ENCODE measurements around the gene C17orf113. TPM values are rescaled to one million over a fixed set of nuclear protein-coding genes. Genes with fewer than 3 reads are reported as not detected.
"Not testable (repeated sequence)": the region's sequence is repeated elsewhere in the genome, so short reads cannot be mapped to it uniquely, and the experiment has no call there.

C17orf113 gene
- total RNA-seq, 1 experiment from 2014 or later, result 0.74 TPM

GRCh38 chr17:42016941-42017865, 33.2 kb downstream of the C17orf113 start, which contains the start of gene DNAJC7:
Gene DNAJC7 (minus strand): TSS chr17:42017439. CDS start chr17:42017416, 23 bp downstream.
- Histone ChIP-seq H3K9me3 (ENCODE audit: control insufficient read depth, insufficient read depth, low read depth, low read length) (no peaks in the 10 kb centered on the region), H3K4me1 (ENCODE audit: control insufficient read depth, insufficient read depth, low read length) (peaks cover 7% of the 10 kb centered on the region; the same call in 1 of the 2 replicates), H3K27ac (ENCODE audit: low read length) (peak within 1 kb of the TSS; percentile 94), H3K27me3 (ENCODE audit: control insufficient read depth, insufficient read depth, low read length) (no peaks in the 10 kb centered on the region), H3K4me3 (ENCODE audit: low read depth in 2 of 2, low read length in 2 of 2) (peak within 1 kb of the TSS; percentile 90 to 93), H3K36me3 (ENCODE audit: control insufficient read depth, insufficient read depth, low read length) (peaks cover 8% of the 10 kb centered on the region; the same call in 1 of the 2 replicates)
- TSS peak; percentile 85 for BruUV-seq (replicated peaks)
- in situ Hi-C loops (cut with HindIII; ENCODE audit: low pct_unique_long_range_greater_than_20kb, low sequenced_read_pairs) (no loop called here), intact Hi-C loops (cut with micrococcal nuclease; ENCODE audit: unreplicated experiment) (no loop called here)
- ATAC-seq (peak; percentile 95), DNase-seq (ENCODE audit: low read depth, low spot score) (peak; percentile 35)
- POLR2A ChIA-PET, result interaction anchor here (0.6 kb wide), 1 partner anchor 47 kb away, joined by 13 read pairs; no protein-coding TSS in a partner anchor
- CTCF ChIA-PET, result no interaction called here
- TF ChIP-seq POLR2AphosphoS5 (IDR thresholded peaks at IDR 0.05; ENCODE audit: low read depth, low read length) (peak; percentile 46), SIN3A (IDR thresholded peaks at IDR 0.05; ENCODE audit: borderline replicate concordance, insufficient read depth, low read depth, low read length) (peak; percentile 40; the same call in 1 of the 2 replicates), CTCF (IDR thresholded peaks at IDR 0.05) (no peak), TCF7L2 (IDR thresholded peaks at IDR 0.05; ENCODE audit: low read depth, low read length) (peak; percentile 69)

GRCh38 chr17:42016411-42016831, 34.0 kb downstream of the C17orf113 start:
- no peaks in the 10 kb centered on the region for H3K27me3 ChIP-seq (ENCODE audit: control insufficient read depth, insufficient read depth, low read length)
- intact Hi-C loops (cut with micrococcal nuclease; ENCODE audit: unreplicated experiment) (no loop called here), in situ Hi-C loops (cut with HindIII; ENCODE audit: low pct_unique_long_range_greater_than_20kb, low sequenced_read_pairs) (no loop called here)
- ChIA-PET CTCF (no interaction called here), POLR2A (no interaction called here)
- no TSS peak for BruUV-seq (replicated peaks)
- peaks cover 8% of the 10 kb centered on the region; the same call in 1 of the 2 replicates for H3K36me3 ChIP-seq (ENCODE audit: control insufficient read depth, insufficient read depth, low read length)
- no peak for TF ChIP-seq REST (IDR thresholded peaks at IDR 0.05; ENCODE audit: insufficient read depth in 1 of 2, low read depth in 2 of 2, low read length in 1 of 2)
- ATAC-seq (no peak), DNase-seq (ENCODE audit: low read depth, low spot score) (no peak)
- H3K4me1 ChIP-seq (ENCODE audit: control insufficient read depth, insufficient read depth, low read length), result peaks cover 9% of the 10 kb centered on the region
- H3K27ac ChIP-seq (ENCODE audit: low read length), result peak overlapping the region; percentile 94
- peak overlapping the region; percentile 90 to 93 for H3K4me3 ChIP-seq (ENCODE audit: low read depth in 2 of 2, low read length in 2 of 2)
- no peaks in the 10 kb centered on the region for H3K9me3 ChIP-seq (ENCODE audit: control insufficient read depth, insufficient read depth, low read depth, low read length)

- BruUV-seq (replicated peaks); H3K4me1 ChIP-seq (ENCODE audit: control insufficient read depth, insufficient read depth, low read length); intact Hi-C loops (cut with micrococcal nuclease; ENCODE audit: unreplicated experiment); CTCF ChIA-PET; H3K9me3 ChIP-seq (ENCODE audit: control insufficient read depth, insufficient read depth, low read depth, low read length); POLR2A ChIA-PET; in situ Hi-C loops (cut with HindIII; ENCODE audit: low pct_unique_long_range_greater_than_20kb, low sequenced_read_pairs); H3K27ac ChIP-seq (ENCODE audit: low read length); DNase-seq (ENCODE audit: low read depth, low spot score); ATAC-seq; H3K4me3 ChIP-seq (ENCODE audit: low read depth in 2 of 2, low read length in 2 of 2); H3K36me3 ChIP-seq (ENCODE audit: control insufficient read depth, insufficient read depth, low read length); H3K27me3 ChIP-seq (ENCODE audit: control insufficient read depth, insufficient read depth, low read length): not testable (repeated sequence)
Measured at GRCh38 chr17:42013740-42014139, 36.7 kb downstream of the C17orf113 start.

- ATAC-seq; in situ Hi-C loops (cut with HindIII; ENCODE audit: low pct_unique_long_range_greater_than_20kb, low sequenced_read_pairs): not testable (repeated sequence)
Measured at GRCh38 chr17:42012363-42012762, 38.0 kb downstream of the C17orf113 start.

More at GRCh38 chr17:42012363-42012762, 38.0 kb downstream of the C17orf113 start:
- H3K4me1 ChIP-seq (ENCODE audit: control insufficient read depth, insufficient read depth, low read length); H3K27me3 ChIP-seq (ENCODE audit: control insufficient read depth, insufficient read depth, low read length); H3K9me3 ChIP-seq (ENCODE audit: control insufficient read depth, insufficient read depth, low read depth, low read length); DNase-seq (ENCODE audit: low read depth, low spot score); intact Hi-C loops (cut with micrococcal nuclease; ENCODE audit: unreplicated experiment); H3K36me3 ChIP-seq (ENCODE audit: control insufficient read depth, insufficient read depth, low read length); BruUV-seq (replicated peaks); H3K27ac ChIP-seq (ENCODE audit: low read length); CTCF ChIA-PET; H3K4me3 ChIP-seq (ENCODE audit: low read depth in 2 of 2, low read length in 2 of 2): not testable (repeated sequence)
- POLR2A ChIA-PET, result interaction anchor here (0.6 kb wide), 1 partner anchor 12 kb away, joined by 11 read pairs; no protein-coding TSS in a partner anchor

Measured in Panc1 (cell line).